Lower leg skin (tissue), 3 donors: Measurements from ENCODE around the gene CHM.

Experiments used
- CTCF ChIP-seq, 3 donors: fragments of 450-650 bp; IDR thresholded peaks; one replicate each; pipeline ENCODE4 v1.5.1; 2016; ENCODE audit warnings: antibody characterized with exemption in 3 of 3, mild to moderate bottlenecking in 3 of 3, moderate library complexity in 2 of 3
- POLR2A ChIP-seq, 2 donors: fragments of 450-650 bp; IDR thresholded peaks; one replicate each; pipeline ENCODE4 v1.6.1; 2016 to 2017; ENCODE audit warnings: antibody characterized with exemption in 2 of 2, mild to moderate bottlenecking in 1 of 2, moderate library complexity in 1 of 2

- no peak for TF ChIP-seq CTCF (IDR thresholded peaks at IDR 0.05)
- TF ChIP-seq POLR2A (IDR thresholded peaks at IDR 0.05): no peak
These were observed 51.7 kb downstream of the CHM start for GRCh38 chrX:85995641-85996040.
